SK-N-SH (cell line): ENCODE data around the gene GPT2. TPM values are rescaled to one million over a fixed set of nuclear protein-coding genes. Genes with fewer than 3 reads are reported as not detected.

ENCODE experiments used
- CTCF ChIA-PET: fragments of 300-600, 350-600 bp; formaldehyde crosslinking; extraction: SDS; loops from one replicate; lab custom pipeline; 2021; lab: Yijun Ruan, JAX
- POLR2A ChIA-PET: fragments of 350-600 bp; sonication (Branson Sonifier 250); formaldehyde crosslinking; extraction: SDS; loops from one replicate; lab custom pipeline; 2020; ENCODE audit warnings: antibody characterized with exemption, inconsistent platforms; lab: Yijun Ruan, JAX
- DNase-seq: peaks from one replicate; pipeline ENCODE4 v3.0.0; 2012
- H2AFZ ChIP-seq: fragments of 200-600 bp; sonication (generic); 2 replicates; pipeline ENCODE4 v1.8.1; 2016; ENCODE audit warnings: antibody characterized with exemption, mild to moderate bottlenecking, low read depth
- H3F3A ChIP-seq: fragments of 200-600 bp; sonication (generic); replicated peaks from 2 replicates; pipeline ENCODE3; 2016; ENCODE audit warnings: antibody characterized with exemption, mild to moderate bottlenecking; ENCODE audit not compliant: insufficient read depth
- H3K27ac ChIP-seq, 2 experiments: fragments of 200-500 bp in 1 of 2; fragments of 200-600 bp in 1 of 2; sonication (Bioruptor generic) in 1 of 2; sonication (generic), shearing (Covaris generic) in 1 of 2; 2 replicates each; pipeline versions ENCODE4 v1.5.1 to v1.6.1; 2014 to 2016; ENCODE audit warnings: low read depth in 2 of 2, inconsistent platforms in 1 of 2, low read length in 1 of 2, mild to moderate bottlenecking in 1 of 2, mixed read lengths in 1 of 2
- H3K27me3 ChIP-seq: fragments of 200-600 bp; sonication (generic), shearing (Covaris generic); 2 replicates; pipeline ENCODE4 v1.6.1; 2016; ENCODE audit warnings: mixed run types; ENCODE audit not compliant: insufficient read depth
- H3K36me3 ChIP-seq, 2 experiments: fragments of 200-500 bp in 1 of 2; fragments of 200-600 bp in 1 of 2; sonication (Bioruptor generic) in 1 of 2; sonication (generic) in 1 of 2; replicated peaks in 1 of 2; 2 replicates each; pipeline versions ENCODE3 to v1.5.1; 2014 to 2016; ENCODE audit warnings: low read length in 1 of 2, mild to moderate bottlenecking in 1 of 2; ENCODE audit not compliant: insufficient read depth in 2 of 2, control insufficient read depth in 1 of 2
- H3K4me1 ChIP-seq, 2 experiments: fragments of 200-500 bp in 1 of 2; fragments of 200-600 bp in 1 of 2; sonication (Bioruptor generic) in 1 of 2; sonication (generic), shearing (Covaris generic) in 1 of 2; 2 replicates each; pipeline versions ENCODE4 v1.5.1 to v1.6.1; 2014 to 2016; ENCODE audit warnings: low read depth in 1 of 2, low read length in 1 of 2, mixed run types in 1 of 2; ENCODE audit not compliant: insufficient read depth in 2 of 2, control insufficient read depth in 1 of 2
- H3K4me2 ChIP-seq: fragments of 200-600 bp; sonication (generic), shearing (Covaris generic); 2 replicates; pipeline ENCODE4 v1.6.1; 2017; ENCODE audit warnings: mixed run types
- H3K4me3 ChIP-seq, 2 experiments: fragments of 200-500 bp in 1 of 2; fragments of 200-600 bp in 1 of 2; sonication (Bioruptor generic) in 1 of 2; sonication (generic), shearing (Covaris generic) in 1 of 2; 2 replicates each; pipeline versions ENCODE4 v1.5.1 to v1.8.1; 2014 to 2016; ENCODE audit warnings: low read depth in 2 of 2, inconsistent platforms in 1 of 2, low read length in 1 of 2, mild to moderate bottlenecking in 1 of 2, mixed read lengths in 1 of 2, moderate library complexity in 1 of 2
- H3K79me2 ChIP-seq: fragments of 200-600 bp; sonication (generic); 2 replicates; pipeline ENCODE4 v1.8.1; 2017; ENCODE audit warnings: mild to moderate bottlenecking; ENCODE audit not compliant: insufficient read depth
- H3K9ac ChIP-seq: fragments of 200-600 bp; sonication (generic); 2 replicates; pipeline ENCODE4 v1.6.1; 2017; ENCODE audit warnings: mixed run types
- H3K9me2 ChIP-seq: fragments of 200-600 bp; sonication (generic); 2 replicates; pipeline ENCODE4 v1.6.1; 2017; ENCODE audit warnings: mixed run types
- H3K9me3 ChIP-seq: fragments of 200-600 bp; sonication (generic); 2 replicates; pipeline ENCODE4 v1.6.1; 2017; ENCODE audit warnings: mixed run types, mild to moderate bottlenecking, moderate library complexity
- H4K20me1 ChIP-seq: fragments of 200-600 bp; sonication (generic); 2 replicates; pipeline ENCODE4 v1.6.1; 2017; ENCODE audit warnings: mild to moderate bottlenecking, mixed run types; ENCODE audit not compliant: insufficient read depth
- CHD2 ChIP-seq: fragments of 150-350 bp; IDR thresholded peaks from 2 replicates; pipeline ENCODE4 v1.6.1; 2018; ENCODE audit warnings: low read length; ENCODE audit not compliant: partially characterized antibody
- ELF1 ChIP-seq: IDR thresholded peaks from 2 replicates; pipeline ENCODE4 v1.4.0; 2012
- EP300 ChIP-seq, 2 experiments: IDR thresholded peaks; 2 replicates each; pipeline versions ENCODE4 v1.4.0 to v1.6.1; 2012; ENCODE audit warnings: borderline replicate concordance in 1 of 2, low read depth in 1 of 2, low read length in 1 of 2
- FOSL2 ChIP-seq: IDR thresholded peaks from 2 replicates; pipeline ENCODE4 v1.4.0; 2012; ENCODE audit warnings: low read depth, mild to moderate bottlenecking, moderate library complexity, borderline replicate concordance
- FOXJ3 ChIP-seq: sonication (generic); formaldehyde crosslinking; IDR thresholded peaks from 2 replicates; pipeline ENCODE4 v1.5.1; 2020; ENCODE audit warnings: mild to moderate bottlenecking, missing genetic modification reagents
- FOXM1 ChIP-seq: IDR thresholded peaks from 2 replicates; pipeline ENCODE4 v1.4.0; 2012; ENCODE audit warnings: low read depth, mild to moderate bottlenecking
- GABPA ChIP-seq: IDR thresholded peaks from 2 replicates; pipeline ENCODE4 v1.4.0; 2012; ENCODE audit warnings: low read depth, mild to moderate bottlenecking
- GATA2 ChIP-seq: sonication (generic); formaldehyde crosslinking; IDR thresholded peaks from 2 replicates; pipeline ENCODE4 v1.5.0; 2020; ENCODE audit warnings: mild to moderate bottlenecking, missing genetic modification reagents
- JUND ChIP-seq: IDR thresholded peaks from 2 replicates; pipeline ENCODE4 v1.4.0; 2012
- MEF2A ChIP-seq: IDR thresholded peaks from 2 replicates; pipeline ENCODE4 v1.4.0; 2012; ENCODE audit warnings: low read depth, borderline replicate concordance
- NFIC ChIP-seq: IDR thresholded peaks from 2 replicates; pipeline ENCODE4 v1.4.0; 2012; ENCODE audit warnings: borderline replicate concordance
- NRF1 ChIP-seq: IDR thresholded peaks from 2 replicates; pipeline ENCODE4 v1.6.1; 2012; ENCODE audit warnings: low read depth, mild to moderate bottlenecking, low read length
- RCOR1 ChIP-seq: fragments of 150-350 bp; IDR thresholded peaks from 2 replicates; pipeline ENCODE4 v1.6.1; 2017; ENCODE audit warnings: antibody characterized with exemption, low read length
- RFX5 ChIP-seq: IDR thresholded peaks from 2 replicates; pipeline ENCODE4 v1.6.1; 2012; ENCODE audit warnings: mild to moderate bottlenecking, improper control_type of control experiment, low read length
- SMC3 ChIP-seq: IDR thresholded peaks from 2 replicates; pipeline ENCODE4 v1.6.1; 2012; ENCODE audit warnings: low read depth, low read length, improper control_type of control experiment
- TAF1 ChIP-seq: IDR thresholded peaks from 2 replicates; pipeline ENCODE4 v1.6.1; 2012; ENCODE audit warnings: low read depth, mild to moderate bottlenecking, low read length, moderate library complexity, borderline replicate concordance
- TEAD4 ChIP-seq: IDR thresholded peaks from 2 replicates; pipeline ENCODE4 v1.4.0; 2012; ENCODE audit warnings: mild to moderate bottlenecking, borderline replicate concordance; ENCODE audit not compliant: insufficient read depth
- YY1 ChIP-seq: IDR thresholded peaks from 2 replicates; pipeline ENCODE4 v1.4.0; 2012; ENCODE audit warnings: low read depth, mild to moderate bottlenecking
- ZBTB33 ChIP-seq: IDR thresholded peaks from 2 replicates; pipeline ENCODE4 v1.4.0; 2012; ENCODE audit warnings: low read depth, borderline replicate concordance
- WGBS: methylation state at CpG from one replicate; pipeline ENCODE4 v1.1.6; 2017; ENCODE audit warnings: low lambda C conversion rate; 5-methylcytosine and 5-hydroxymethylcytosine counted together
- polyA plus RNA-seq, 3 experiments: library from polyadenylated mRNA; depleted of rRNA; stranded (reverse); fragments of >200 nt; gene quantifications; 2 replicates each; pipeline ENCODE4 v1.2.3, GENCODE V29; 2012
- TF ChIP-seq, protein P1 (sequence below): IDR thresholded peaks from 2 replicates; pipeline ENCODE4 v1.4.0; 2012; ENCODE audit warnings: low read depth

GPT2 gene
- polyA plus RNA-seq, 1 of the 3 experiments (the other 2 are of a cell fraction) = 19.9 TPM

- Histone ChIP-seq H3K27me3 (no peaks in the 10 kb centered on the region), H3K4me1 (peaks cover 5 to 8% of the 10 kb centered on the region in 2 experiments; a peak in 2 of 4 replicates), H3K4me2 (no peak overlapping the region), H3F3A (no peaks in the 10 kb centered on the region), H2AFZ (no peak overlapping the region), H3K9me2 (no peaks in the 10 kb centered on the region), H4K20me1 (peaks cover 16% of the 10 kb centered on the region; the same call in 1 of the 2 replicates)
- no peak for TF ChIP-seq SMC3
- TF ChIP-seq, all 33 proteins: peak for 0
- no peak overlapping the region; a peak in 1 of 4 replicates for H3K27ac ChIP-seq
- ChIA-PET POLR2A (interaction anchor here (0.8 kb wide), 1 partner anchor 10 kb away, joined by 3 read pairs; no protein-coding TSS in a partner anchor), CTCF (interaction anchor here (0.6 to 3.4 kb wide), 3 partner anchors 12 to 96 kb away, joined by 3 to 20 read pairs (median 9); no protein-coding TSS in a partner anchor)
- H3K9me3 ChIP-seq = no peaks in the 10 kb centered on the region
- DNase-seq = peak; percentile 37
- H3K9ac ChIP-seq = no peak overlapping the region
- WGBS = 88% methylated on average over 7 of the region's 7 CpGs
- no peak overlapping the region for H3K4me3 ChIP-seq
- H3K36me3 ChIP-seq = peaks cover 5 to 13% of the 10 kb centered on the region in 2 experiments
- H3K79me2 ChIP-seq = peaks cover 52% of the 10 kb centered on the region
Measured at GRCh38 chr16:46896314-46896968, 12.3 kb downstream of the GPT2 start.

- H3K4me2 ChIP-seq = no peak overlapping the region
- DNase-seq = no peak
- WGBS = 100% methylated on average over 1 of the region's 10 CpGs
- H3F3A ChIP-seq = no peaks in the 10 kb centered on the region
- peaks cover 5 to 8% of the 10 kb centered on the region in 2 experiments; a peak in 2 of 4 replicates for H3K4me1 ChIP-seq
- H3K9ac ChIP-seq = no peak overlapping the region
- no peak overlapping the region for H3K27ac ChIP-seq
- TF ChIP-seq FOXJ3 (CRISPR knock-in tag) (no peak), GATA2 (no peak), ELF1 (no peak), CHD2 (no peak), EP300 (IDR thresholded peaks at IDR 0.05; ENCODE audit: borderline replicate concordance in 1 of 2, low read depth in 1 of 2, low read length in 1 of 2) (no peak), NFIC (no peak), FOSL2 (no peak), JUND (no peak), FOXM1 (no peak)
- H3K4me3 ChIP-seq = no peak overlapping the region
- no peaks in the 10 kb centered on the region for H3K9me3 ChIP-seq
- H3K36me3 ChIP-seq = peaks cover under 1 to 14% of the 10 kb centered on the region in 2 experiments
- no peaks in the 10 kb centered on the region for H3K9me2 ChIP-seq
- H3K27me3 ChIP-seq = no peaks in the 10 kb centered on the region
- H4K20me1 ChIP-seq = peaks cover 16% of the 10 kb centered on the region; the same call in 1 of the 2 replicates
- H2AFZ ChIP-seq = no peak overlapping the region
- H3K79me2 ChIP-seq = peaks cover 47% of the 10 kb centered on the region
- POLR2A ChIA-PET = no interaction called here
- CTCF ChIA-PET = interaction anchor here (1.5 kb wide), 1 partner anchor 44 kb away, joined by 8 read pairs; no protein-coding TSS in a partner anchor
Measured at GRCh38 chr16:46897471-46897870, 13.3 kb downstream of the GPT2 start.

- Histone ChIP-seq H3K27me3 (no peaks in the 10 kb centered on the region), H3K9me2 (no peaks in the 10 kb centered on the region), H3K9ac (no peak overlapping the region), H3F3A (no peaks in the 10 kb centered on the region), H3K27ac (no peak overlapping the region), H3K79me2 (peaks cover 42% of the 10 kb centered on the region; the same call in 1 of the 2 replicates), H3K36me3 (peaks cover 0 to 14% of the 10 kb centered on the region in 2 experiments), H3K4me1 (peaks cover 5 to 8% of the 10 kb centered on the region in 2 experiments; a peak in 2 of 4 replicates), H2AFZ (no peak overlapping the region), H3K4me3 (no peak overlapping the region), H3K9me3 (no peaks in the 10 kb centered on the region), H4K20me1 (peaks cover 16% of the 10 kb centered on the region; the same call in 1 of the 2 replicates), H3K4me2 (no peak overlapping the region)
- ChIA-PET POLR2A (no interaction called here), CTCF (interaction anchor here (1.5 kb wide), 1 partner anchor 44 kb away, joined by 8 read pairs; no protein-coding TSS in a partner anchor)
- no peak for DNase-seq
- WGBS = 100% methylated on average over 8 of the region's 13 CpGs
- TF ChIP-seq NRF1 (no peak), YY1 (no peak), TAF1 (no peak), NFIC (no peak), ZBTB33 (no peak), SMC3 (no peak), TEAD4 (no peak), EP300 (IDR thresholded peaks at IDR 0.05; ENCODE audit: borderline replicate concordance in 1 of 2, low read depth in 1 of 2, low read length in 1 of 2) (no peak), GABPA (no peak), ELF1 (no peak), RFX5 (no peak), MEF2A (no peak), RCOR1 (no peak), GATA2 (no peak)
- TF ChIP-seq, protein P1, sequence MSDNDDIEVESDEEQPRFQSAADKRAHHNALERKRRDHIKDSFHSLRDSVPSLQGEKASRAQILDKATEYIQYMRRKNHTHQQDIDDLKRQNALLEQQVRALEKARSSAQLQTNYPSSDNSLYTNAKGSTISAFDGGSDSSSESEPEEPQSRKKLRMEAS = no peak
Measured at GRCh38 chr16:46898006-46898405, 13.8 kb downstream of the GPT2 start.
